Endodermal cell (in vitro differentiated cells): ENCODE results near the gene THSD7A. TPM values are rescaled to one million over a fixed set of nuclear protein-coding genes. Genes with fewer than 3 reads are reported as not detected.

Experiments
- DNase-seq: peaks from one replicate; pipeline ENCODE4 v3.0.0-alpha.2; 2017
- H3K27ac ChIP-seq: 2 replicates; pipeline ENCODE4 v1.5.1; 2013; ENCODE audit warnings: mild to moderate bottlenecking, low read depth, low read length, moderate library complexity
- H3K27me3 ChIP-seq: 2 replicates; pipeline ENCODE4 v1.6.1; 2013; ENCODE audit warnings: mild to moderate bottlenecking, low read length, moderate library complexity; ENCODE audit not compliant: insufficient read depth, control insufficient read depth, poor library complexity, severe bottlenecking
- H3K36me3 ChIP-seq: 2 replicates; pipeline ENCODE4 v1.7.0; 2013; ENCODE audit warnings: mild to moderate bottlenecking, low read length, moderate library complexity; ENCODE audit not compliant: control insufficient read depth, insufficient read depth
- H3K4me1 ChIP-seq: one replicate; pipeline ENCODE4 v1.7.0; 2013; ENCODE audit warnings: low read length; ENCODE audit not compliant: control insufficient read depth, insufficient read depth
- H3K4me3 ChIP-seq: 2 replicates; pipeline ENCODE4 v1.5.1; 2013; ENCODE audit warnings: mild to moderate bottlenecking, low read length, moderate library complexity
- H3K9ac ChIP-seq: 2 replicates; pipeline ENCODE4 v1.6.1; 2013; ENCODE audit warnings: mild to moderate bottlenecking, low read length, moderate library complexity; ENCODE audit not compliant: poor library complexity, severe bottlenecking; ENCODE audit errors: extremely low read depth
- H3K9me3 ChIP-seq: 2 replicates; pipeline ENCODE4 v1.6.1; 2013; ENCODE audit warnings: mild to moderate bottlenecking, low read length, moderate library complexity; ENCODE audit not compliant: control insufficient read depth
- H3K27ac Mint-ChIP-seq: 2 replicates; pipeline ENCODE4 v1.8.0; 2020; ENCODE audit warnings: mixed read lengths
- H3K27me3 Mint-ChIP-seq: 2 replicates; pipeline ENCODE4 v1.8.0; 2021; ENCODE audit warnings: mild to moderate bottlenecking, mixed read lengths; ENCODE audit not compliant: insufficient read depth
- H3K36me3 Mint-ChIP-seq: 2 replicates; pipeline ENCODE4 v1.8.0; 2020; ENCODE audit warnings: low read depth, mixed read lengths
- H3K4me1 Mint-ChIP-seq: 2 replicates; pipeline ENCODE4 v1.8.0; 2020; ENCODE audit warnings: mixed read lengths
- H3K4me3 Mint-ChIP-seq: 2 replicates; pipeline ENCODE4 v1.8.0; 2020; ENCODE audit warnings: mild to moderate bottlenecking, moderate library complexity, mixed read lengths
- H3K9me3 Mint-ChIP-seq: 2 replicates; pipeline ENCODE4 v1.8.0; 2020; ENCODE audit warnings: mild to moderate bottlenecking, mixed read lengths
- WGBS, 2 experiments: methylation state at CpG; one replicate each; pipeline versions ENCODE4 v1.1.5 to v1.1.7; 2013; ENCODE audit warnings: missing lambda C conversion rate in 2 of 2, mixed read lengths in 1 of 2; ENCODE audit not compliant: insufficient coverage in 1 of 2, insufficient read length in 1 of 2; 5-methylcytosine and 5-hydroxymethylcytosine counted together
- total RNA-seq, 2 donors: library from RNA; stranded (reverse); fragmentation: NEBNext Ultra II Directional in 1 of 2; extraction: Animal tissue kit (Norgen Biotek cat#: 25700) in 1 of 2; gene quantifications; 2 replicates in 1 of 2; 3 replicates in 1 of 2; pipeline ENCODE4 v1.2.1, GENCODE V29; 2021
- TF ChIP-seq, protein P1 (sequence below): fragments of 200-600 bp; sonication (generic); conservative IDR thresholded peaks from 2 replicates; pipeline ENCODE4 v1.5.0; 2021; ENCODE audit warnings: antibody characterized with exemption, mild to moderate bottlenecking

THSD7A gene
- total RNA-seq, 2 donors from 2014 or later, result 0.73 to 1.3 TPM

DNA sequence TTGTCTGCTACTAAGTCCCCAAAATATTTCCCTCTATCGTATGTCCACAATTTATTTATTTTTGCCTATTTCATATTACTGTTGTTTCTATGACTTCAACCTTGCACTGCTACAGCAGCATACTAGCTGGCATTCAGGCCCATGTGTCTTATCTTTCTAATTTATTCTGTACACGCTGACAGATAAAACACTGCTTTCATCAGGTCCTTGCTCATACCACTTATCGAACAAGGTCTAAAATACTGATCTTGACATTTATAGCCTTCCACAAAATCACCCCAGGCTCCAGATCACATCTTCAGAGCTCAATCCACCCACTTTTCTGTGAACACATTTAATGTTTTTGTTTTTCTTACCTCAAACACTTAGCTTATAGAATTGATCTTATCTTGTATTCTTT is 374.6 kb downstream of the THSD7A start:
- H3K27ac Mint-ChIP-seq, result no peak overlapping the region
- no peaks in the 10 kb centered on the region for H3K27me3 Mint-ChIP-seq
- Histone ChIP-seq H3K27ac (no peak overlapping the region), H3K36me3 (no peaks in the 10 kb centered on the region), H3K9me3 (no peaks in the 10 kb centered on the region), H3K4me1 (no peaks in the 10 kb centered on the region), H3K9ac (no peak overlapping the region), H3K4me3 (no peak overlapping the region), H3K27me3 (no peaks in the 10 kb centered on the region)
- TF ChIP-seq, protein P1, sequence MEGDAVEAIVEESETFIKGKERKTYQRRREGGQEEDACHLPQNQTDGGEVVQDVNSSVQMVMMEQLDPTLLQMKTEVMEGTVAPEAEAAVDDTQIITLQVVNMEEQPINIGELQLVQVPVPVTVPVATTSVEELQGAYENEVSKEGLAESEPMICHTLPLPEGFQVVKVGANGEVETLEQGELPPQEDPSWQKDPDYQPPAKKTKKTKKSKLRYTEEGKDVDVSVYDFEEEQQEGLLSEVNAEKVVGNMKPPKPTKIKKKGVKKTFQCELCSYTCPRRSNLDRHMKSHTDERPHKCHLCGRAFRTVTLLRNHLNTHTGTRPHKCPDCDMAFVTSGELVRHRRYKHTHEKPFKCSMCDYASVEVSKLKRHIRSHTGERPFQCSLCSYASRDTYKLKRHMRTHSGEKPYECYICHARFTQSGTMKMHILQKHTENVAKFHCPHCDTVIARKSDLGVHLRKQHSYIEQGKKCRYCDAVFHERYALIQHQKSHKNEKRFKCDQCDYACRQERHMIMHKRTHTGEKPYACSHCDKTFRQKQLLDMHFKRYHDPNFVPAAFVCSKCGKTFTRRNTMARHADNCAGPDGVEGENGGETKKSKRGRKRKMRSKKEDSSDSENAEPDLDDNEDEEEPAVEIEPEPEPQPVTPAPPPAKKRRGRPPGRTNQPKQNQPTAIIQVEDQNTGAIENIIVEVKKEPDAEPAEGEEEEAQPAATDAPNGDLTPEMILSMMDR, result no peak
- H3K9me3 Mint-ChIP-seq, result no peaks in the 10 kb centered on the region
- H3K4me3 Mint-ChIP-seq, result no peak overlapping the region
- H3K4me1 Mint-ChIP-seq, result peaks cover 4% of the 10 kb centered on the region
- H3K36me3 Mint-ChIP-seq, result no peaks in the 10 kb centered on the region
- WGBS, 2 experiments, result 97 to 100% methylated on average over 3 of the region's 3 CpGs
- no peak for DNase-seq

DNA sequence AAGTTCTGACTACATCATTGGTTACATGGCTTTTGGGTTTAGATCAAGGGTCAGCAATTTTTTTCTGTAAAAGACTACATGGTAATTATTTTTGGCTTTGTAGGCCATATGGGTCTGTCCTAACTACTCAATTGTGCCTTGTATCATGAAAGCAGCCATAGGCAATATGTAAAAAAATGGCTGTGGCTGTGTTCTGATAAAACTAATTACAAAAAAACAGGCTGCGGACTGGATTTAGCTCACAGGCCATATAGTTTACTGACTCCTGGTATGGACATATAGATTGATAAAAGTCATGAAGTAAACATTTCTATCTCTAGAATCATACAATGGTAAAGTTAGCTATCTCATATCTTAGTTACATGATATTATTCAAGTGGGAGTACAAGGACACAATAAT is 375.4 kb downstream of the THSD7A start:
- WGBS, 2 experiments, result 100% methylated on average over 1 of the region's 1 CpG; no CpG with 5 or more reads in 1 of the 2 experiments

DNA sequence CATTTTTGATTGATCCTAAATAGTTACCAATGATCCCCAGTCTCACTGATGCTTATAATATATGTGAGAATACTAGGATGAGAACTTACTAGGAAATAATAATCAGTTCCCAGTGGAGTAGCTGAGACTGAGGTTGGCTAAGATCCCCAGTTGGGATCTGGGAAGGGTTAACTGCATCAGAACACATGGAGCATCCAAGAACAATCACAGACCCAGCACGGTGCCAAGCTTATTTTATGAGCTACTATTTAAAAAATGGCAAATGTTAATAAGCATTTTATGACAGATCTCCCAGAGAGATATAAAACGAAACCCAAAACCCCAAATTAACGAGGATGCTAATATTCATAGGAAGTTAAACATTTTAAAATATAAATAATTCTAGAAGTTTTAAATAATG is 379.5 kb downstream of the THSD7A start:
- H3K36me3 ChIP-seq, result no peaks in the 10 kb centered on the region
- H3K9me3 ChIP-seq, result no peaks in the 10 kb centered on the region
- Mint-ChIP-seq H3K4me1 (no peaks in the 10 kb centered on the region), H3K27ac (no peak overlapping the region), H3K27me3 (no peaks in the 10 kb centered on the region), H3K36me3 (no peaks in the 10 kb centered on the region), H3K4me3 (no peak overlapping the region), H3K9me3 (no peaks in the 10 kb centered on the region)
- H3K27ac ChIP-seq, result no peak overlapping the region
- TF ChIP-seq, protein P1, result no peak
- DNase-seq, result no peak
- H3K9ac ChIP-seq, result no peak overlapping the region
- no peaks in the 10 kb centered on the region for H3K4me1 ChIP-seq
- no peak overlapping the region for H3K4me3 ChIP-seq
- H3K27me3 ChIP-seq, result no peaks in the 10 kb centered on the region
- 60 to 100% methylated on average over 1 of the region's 3 CpGs for WGBS, 2 experiments

More for the DNA sequence above, 375.4 kb downstream of the THSD7A start:
- no peak for DNase-seq
- no peaks in the 10 kb centered on the region for H3K4me1 Mint-ChIP-seq
- H3K4me3 Mint-ChIP-seq, result no peak overlapping the region
- no peaks in the 10 kb centered on the region for H3K4me1 ChIP-seq
- H3K9ac ChIP-seq, result no peak overlapping the region
- no peaks in the 10 kb centered on the region for H3K9me3 ChIP-seq
- no peaks in the 10 kb centered on the region for H3K36me3 ChIP-seq
- no peaks in the 10 kb centered on the region for H3K27me3 ChIP-seq
- no peaks in the 10 kb centered on the region for H3K9me3 Mint-ChIP-seq
- H3K27ac ChIP-seq, result no peak overlapping the region
- H3K36me3 Mint-ChIP-seq, result no peaks in the 10 kb centered on the region
- no peak overlapping the region for H3K4me3 ChIP-seq
- TF ChIP-seq, protein P1, result no peak
- no peaks in the 10 kb centered on the region for H3K27me3 Mint-ChIP-seq
- H3K27ac Mint-ChIP-seq, result no peak overlapping the region
